HG03045 (cell line): Measurements from ENCODE around the gene CEP72.
"Not testable (repeated sequence)": the region's sequence is repeated elsewhere in the genome, so short reads cannot be mapped to it uniquely, and the experiment has no call there.

ENCODE experiments used
- ATAC-seq: cut with Tn5 transposase; IDR thresholded peaks from one replicate; pipeline ENCODE4 v1.9.1; 2021; ENCODE audit warnings: mild to moderate bottlenecking, moderate library complexity; ENCODE audit not compliant: unreplicated experiment

CEP72 gene

GRCh38 chr5:680836-681235, 68.7 kb downstream of the CEP72 start:
- ATAC-seq = not testable (repeated sequence)

DNA sequence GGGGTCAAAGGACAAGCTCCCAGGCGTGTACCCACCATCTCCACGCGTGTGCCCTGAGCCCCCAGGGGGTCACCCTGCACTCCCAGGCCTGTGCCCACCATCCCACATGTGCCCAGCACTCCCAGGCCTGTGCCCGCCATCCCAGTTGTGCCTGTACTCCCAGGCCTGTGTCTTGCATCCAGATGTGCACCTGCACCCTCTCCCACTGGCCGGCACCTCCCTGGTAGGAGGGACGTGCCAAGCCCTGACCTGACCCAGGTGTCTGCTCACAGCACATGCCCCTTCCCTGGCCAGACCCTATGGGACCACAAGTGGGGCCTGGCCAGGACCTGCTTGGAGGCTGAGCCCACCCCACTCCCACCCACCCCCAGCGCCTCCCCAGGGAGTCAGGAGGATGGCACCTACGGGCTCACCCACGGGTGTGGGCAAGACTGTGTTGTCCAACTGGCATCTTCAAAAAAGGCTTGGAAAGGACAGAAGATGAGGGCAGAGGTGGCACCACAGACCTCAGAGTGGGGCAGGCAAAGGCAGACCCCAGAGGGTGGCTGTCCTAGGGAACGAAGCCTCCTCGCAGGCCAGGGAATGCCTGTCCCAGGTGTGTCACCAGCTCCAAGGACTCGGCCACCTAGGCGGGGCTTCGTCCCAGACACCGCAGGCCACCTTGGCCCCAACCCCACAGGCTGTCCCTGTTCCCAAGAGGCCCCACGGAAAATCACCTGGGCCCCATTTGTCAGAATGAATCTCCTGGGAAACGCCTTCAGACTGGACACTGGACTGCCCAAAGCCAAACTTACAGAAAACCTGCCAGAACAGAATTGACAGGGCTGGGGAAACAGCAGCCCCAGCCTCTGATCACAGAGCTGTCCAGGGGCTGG, 69.4 kb downstream of the CEP72 start:
- ATAC-seq = not testable (repeated sequence)

- not testable (repeated sequence) for ATAC-seq
These were observed 70.1 kb downstream of the CEP72 start for GRCh38 chr5:682216-682615.

DNA sequence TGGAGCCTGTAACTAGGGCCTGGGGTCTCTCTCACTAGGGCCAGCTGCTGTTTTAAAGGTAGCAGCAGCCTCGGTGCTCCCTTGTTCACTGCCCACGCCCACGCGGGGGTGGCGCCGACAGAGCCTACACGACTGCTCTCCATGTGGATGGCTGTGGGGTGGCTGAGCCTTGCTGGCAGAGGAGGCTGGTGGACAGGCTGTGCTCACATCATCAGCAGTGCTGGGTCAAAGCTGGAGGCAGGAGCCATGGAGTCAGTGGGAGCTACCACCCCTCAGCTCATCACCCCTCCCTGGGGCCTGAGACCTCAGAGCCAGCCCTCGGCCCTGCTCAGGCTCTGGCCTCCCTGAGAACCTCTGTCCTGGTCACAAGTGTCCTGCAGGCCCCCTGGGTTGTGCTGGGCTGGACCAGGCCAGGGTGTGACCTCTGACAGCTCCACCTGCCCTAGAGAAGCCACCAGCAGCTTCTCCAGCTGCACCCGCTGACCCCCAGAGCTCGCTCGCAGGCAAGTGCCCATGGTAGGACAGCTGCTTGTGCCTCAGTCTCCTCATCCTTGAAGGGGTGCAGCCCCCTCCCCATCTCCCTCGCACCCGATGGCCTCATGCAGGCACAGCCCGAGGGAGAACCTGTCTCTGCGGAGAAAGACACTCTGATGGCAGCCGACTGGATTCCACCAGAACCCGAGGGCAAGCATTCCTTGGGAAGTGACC, 70.7 kb downstream of the CEP72 start:
- not testable (repeated sequence) for ATAC-seq

DNA sequence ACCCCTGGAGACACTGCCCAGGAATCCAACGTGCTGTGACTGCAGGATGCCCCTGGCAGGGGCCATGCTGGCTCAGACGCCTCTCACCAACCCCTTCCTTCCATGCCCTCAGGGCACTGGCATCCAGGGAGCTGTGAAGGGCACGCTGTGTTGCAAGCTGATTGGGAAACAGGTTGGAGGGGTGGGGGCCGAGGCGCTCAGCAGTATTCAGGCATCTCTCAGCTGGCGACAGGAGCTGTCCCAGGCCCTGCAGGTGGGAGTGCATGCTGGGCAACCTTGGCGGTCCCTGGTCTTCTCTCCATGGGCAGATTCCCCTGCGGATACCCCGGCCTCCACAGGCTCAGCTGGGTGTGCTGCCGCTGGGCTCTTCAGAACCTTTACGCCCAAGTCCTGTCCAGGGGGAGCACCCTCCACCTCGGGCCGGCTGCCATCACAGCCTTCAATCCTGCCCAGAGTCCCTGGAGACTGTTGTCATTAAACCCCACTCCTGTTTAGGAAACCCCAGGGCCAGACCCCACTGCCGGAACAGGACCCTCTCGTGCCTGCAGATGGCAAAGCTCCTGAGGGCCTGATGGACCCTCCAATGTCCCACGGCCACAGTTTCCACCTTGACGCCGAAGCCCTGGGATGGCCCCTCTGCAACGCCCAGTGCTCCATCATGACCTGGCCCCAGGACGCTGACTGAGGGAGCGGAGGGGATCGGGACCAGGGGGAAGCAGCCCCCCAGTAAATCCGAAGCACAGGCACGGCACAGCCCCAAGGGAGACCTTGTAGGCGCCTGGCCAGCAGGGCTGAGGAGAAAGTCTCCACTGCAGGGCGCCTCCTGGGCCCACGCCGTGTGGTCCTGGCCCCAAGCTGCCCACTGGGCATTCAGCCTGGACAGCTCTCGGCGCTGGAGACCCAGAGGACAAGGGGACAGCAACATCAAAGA, 71.7 kb downstream of the CEP72 start:
- ATAC-seq = no peak

DNA sequence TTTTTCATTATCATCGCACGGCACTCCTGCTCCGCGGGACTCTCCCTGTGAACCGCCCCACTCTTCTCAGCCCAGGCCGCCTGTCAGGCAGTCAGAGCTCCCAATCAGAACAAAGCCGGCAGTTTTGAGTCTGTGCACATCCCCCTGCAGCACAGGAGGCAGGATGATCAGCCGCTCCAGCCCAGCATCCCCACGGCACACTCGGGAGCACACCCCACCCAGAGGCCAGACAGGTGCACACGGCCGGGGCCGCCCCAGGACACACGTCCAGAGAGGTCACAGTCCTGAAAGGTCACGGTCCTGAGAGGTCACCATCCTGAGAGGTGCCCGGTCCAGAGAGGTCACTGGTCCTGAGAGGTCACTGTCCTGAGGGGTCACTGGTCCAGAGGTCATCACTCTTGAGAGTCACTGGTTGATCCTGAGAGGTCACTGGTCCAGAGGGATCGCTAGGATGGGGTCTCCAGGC, 72.6 kb downstream of the CEP72 start:
- no peak for ATAC-seq

DNA sequence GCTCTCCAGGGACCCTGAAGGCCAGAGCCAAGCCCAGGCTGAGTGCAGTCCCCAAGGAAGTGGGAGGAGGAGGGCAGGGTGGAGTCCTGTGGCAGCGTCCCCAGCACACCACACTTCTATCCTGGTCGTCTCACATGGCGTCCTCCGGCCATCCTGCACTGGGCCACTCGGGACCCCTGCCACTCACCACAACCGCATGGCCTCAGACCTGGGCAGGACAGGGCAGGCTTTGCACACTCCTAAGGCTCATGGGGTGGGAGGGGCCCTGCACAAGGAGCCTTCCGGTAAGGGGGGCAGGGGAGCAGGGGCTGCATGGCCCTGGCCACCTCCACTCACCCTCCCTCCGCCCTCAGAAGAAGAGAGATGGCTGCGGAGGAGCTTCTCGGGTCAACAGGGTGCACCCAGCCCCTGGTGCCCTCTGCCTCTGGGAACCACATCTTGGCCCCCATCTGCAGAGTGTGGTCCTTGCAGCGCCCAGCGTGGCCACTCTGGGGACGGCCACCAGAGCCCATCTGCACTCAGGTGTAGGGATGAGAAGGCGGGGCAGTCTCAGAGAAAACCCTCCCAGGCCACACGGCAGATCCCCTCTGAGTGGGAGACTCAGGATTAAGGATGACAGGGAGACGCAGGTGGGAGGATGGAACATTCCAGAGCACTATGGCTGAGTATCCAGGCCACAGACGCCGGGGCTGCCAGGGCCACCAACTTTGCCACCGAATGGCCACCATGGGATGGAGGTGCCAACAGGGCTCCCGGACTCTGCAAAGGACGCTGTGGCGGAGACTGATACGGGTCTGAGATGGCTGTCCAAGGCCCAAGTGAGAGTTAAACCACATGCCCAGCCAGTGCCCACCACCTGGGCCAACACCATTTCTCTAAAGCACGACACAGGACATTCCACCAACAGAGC, 73.4 kb downstream of the CEP72 start:
- ATAC-seq = no peak

DNA sequence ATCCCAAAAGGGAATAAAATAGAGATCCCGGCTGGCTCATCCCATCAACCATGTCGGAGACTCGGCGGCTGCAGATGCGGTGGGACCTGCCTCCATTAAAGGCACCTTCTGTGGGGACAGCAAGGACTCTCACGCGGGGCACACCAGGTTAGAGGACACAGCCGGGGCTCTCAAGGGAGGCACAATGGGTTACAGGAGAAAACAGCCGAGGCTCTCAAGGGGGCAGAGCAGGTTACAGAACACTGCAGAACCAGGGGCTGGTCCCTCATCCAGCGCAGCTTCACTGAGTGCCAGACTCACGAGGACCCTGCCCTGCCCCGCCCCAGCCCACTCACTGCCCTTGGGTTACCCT, 74.0 kb downstream of the CEP72 start:
- ATAC-seq = not testable (repeated sequence)

GRCh38 chr5:686936-687335, 74.8 kb downstream of the CEP72 start:
- not testable (repeated sequence) for ATAC-seq

DNA sequence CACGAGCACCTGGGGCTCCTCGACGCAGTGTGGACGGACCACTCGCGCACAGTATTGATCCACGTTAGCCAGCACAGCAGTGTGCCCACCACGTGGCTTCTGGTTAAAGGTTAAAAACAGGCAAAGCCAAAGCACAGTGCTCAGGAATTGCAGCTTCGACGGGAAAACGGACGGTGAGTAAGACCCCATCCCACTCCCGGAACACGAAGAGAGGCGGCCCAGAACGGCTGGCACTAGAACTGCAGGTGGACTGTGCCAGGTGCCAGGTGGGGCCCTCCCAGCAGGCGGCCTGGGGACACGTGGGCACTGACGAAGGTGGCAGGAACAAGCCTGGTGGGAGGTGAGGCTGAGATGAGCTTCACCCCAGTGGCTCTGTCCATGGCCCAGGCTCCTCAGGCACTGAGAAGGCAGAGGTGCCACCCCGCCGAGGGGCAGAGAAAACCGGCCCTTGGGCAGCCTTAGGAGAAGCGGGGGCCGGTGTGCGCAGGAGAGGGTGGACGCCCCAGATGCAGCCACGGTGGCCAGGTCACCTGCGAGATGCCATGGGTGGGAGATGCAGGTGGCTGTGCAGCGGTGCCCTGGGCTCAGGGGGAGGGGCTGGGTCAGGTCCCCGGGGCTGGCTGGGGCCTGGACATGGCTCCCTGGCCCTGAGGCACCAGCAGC, 76.3 kb downstream of the CEP72 start:
- ATAC-seq = not testable (repeated sequence)

DNA sequence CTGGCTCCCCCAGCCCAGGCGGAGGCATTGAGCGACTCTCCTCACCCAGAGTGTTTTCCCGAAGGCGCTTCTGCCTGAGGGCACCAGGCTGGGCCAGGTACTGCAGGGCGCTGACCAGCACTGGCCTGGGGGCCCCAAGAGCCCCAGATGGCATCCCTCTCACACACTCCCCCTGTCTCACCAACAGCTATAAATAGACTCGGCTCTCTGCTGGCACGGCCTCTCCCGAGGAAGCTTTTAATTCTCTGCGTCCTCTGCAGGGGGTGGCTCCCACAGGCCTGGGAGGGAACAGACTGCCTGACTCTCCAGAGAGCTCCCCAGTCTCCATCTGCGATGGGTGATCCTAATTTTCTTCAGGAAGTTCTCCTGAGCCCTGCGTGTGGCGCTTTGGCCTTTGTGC, 78.2 kb downstream of the CEP72 start:
- ATAC-seq = not testable (repeated sequence)

DNA sequence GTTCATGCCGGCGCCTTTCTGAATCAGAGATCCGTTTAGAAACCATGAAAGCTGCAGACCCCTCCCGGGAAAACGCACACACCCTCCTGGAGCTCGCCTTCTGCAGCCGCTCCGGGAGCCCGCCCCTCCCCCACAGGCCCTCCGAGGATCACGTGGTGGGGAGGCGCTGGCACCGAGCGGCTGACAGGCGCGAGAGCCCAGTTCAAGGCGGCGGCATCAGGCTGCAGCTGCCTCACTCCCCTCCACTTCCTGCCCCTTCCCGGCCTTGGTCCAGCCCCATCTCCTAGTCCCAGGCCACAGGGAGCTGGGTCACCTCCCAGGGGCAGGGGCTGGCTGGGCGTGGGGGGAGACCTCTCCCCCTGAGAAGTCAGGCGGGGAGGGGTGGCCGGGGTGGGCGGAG, 78.9 kb downstream of the CEP72 start:
- ATAC-seq = not testable (repeated sequence)

GRCh38 chr5:691817-692528, 79.8 kb downstream of the CEP72 start:
- no peak for ATAC-seq

GRCh38 chr5:692529-693041, 80.4 kb downstream of the CEP72 start:
- not testable (repeated sequence) for ATAC-seq

GRCh38 chr5:693271-694041, 81.3 kb downstream of the CEP72 start, which contains the start of gene TPPP:
Gene TPPP, minus strand, starts transcription at chr5:693352. Its CDS starts 15,292 bp downstream, at chr5:678060.
- ATAC-seq = peak; percentile 82

- ATAC-seq = not testable (repeated sequence)
These were observed 81.9 kb downstream of the CEP72 start for GRCh38 chr5:694042-694431.

DNA sequence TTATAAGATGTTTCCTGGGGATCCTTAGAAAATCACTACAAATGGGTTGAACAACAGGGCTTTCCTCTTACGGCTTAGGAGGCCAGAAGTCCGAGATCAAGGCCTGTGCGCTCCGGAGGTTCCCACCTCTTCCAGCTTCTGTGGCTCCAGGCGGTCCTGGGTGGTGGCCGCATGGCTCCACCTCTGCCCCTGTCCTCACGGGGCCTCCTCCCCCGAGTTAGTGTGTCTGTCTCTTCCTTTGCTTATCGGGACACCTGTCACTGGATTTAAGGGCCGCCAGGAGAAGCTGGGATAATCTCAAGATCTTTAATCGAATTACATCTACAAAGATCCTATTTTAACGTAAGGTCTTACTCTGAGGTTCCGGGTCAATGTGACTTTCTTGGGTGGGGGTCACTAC, 83.3 kb downstream of the CEP72 start:
- not testable (repeated sequence) for ATAC-seq

DNA sequence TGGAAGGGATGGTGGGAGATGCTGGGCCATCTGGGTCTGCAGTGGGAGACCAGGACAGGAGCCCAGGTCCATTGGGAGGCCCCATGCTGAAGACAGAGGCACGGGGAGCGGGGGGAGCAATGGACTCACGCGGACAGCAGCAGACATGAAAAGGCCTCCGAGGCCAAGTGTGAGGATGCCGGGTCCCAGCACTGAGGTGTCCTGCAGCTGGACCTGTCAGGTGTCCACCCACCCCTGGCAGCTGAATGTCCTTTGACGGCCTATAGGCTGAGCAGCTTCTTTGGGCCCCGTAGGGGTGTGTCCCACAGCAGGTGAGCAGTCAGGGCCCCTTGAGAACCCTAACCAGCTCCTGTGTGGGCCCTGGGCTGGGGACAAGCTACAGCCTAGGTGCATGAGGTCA, 84.1 kb downstream of the CEP72 start:
- ATAC-seq = not testable (repeated sequence)
